OCI-LY3 (cell line): ENCODE measurements around the gene PPCDC.

Experiments
- EZH2phosphoT487 ChIP-seq: fragments of 200-600 bp; shearing (Covaris generic); IDR thresholded peaks from 2 replicates; pipeline ENCODE4 v1.6.1; 2018; ENCODE audit warnings: antibody characterized with exemption, mixed run types, low read depth
- TF ChIP-seq, protein P1 (sequence below): fragments of 200-600, 300-600 bp; sonication (generic); IDR thresholded peaks from 2 replicates; pipeline ENCODE4 v1.5.1; 2014; ENCODE audit warnings: antibody characterized with exemption, low read length, low read depth

DNA sequence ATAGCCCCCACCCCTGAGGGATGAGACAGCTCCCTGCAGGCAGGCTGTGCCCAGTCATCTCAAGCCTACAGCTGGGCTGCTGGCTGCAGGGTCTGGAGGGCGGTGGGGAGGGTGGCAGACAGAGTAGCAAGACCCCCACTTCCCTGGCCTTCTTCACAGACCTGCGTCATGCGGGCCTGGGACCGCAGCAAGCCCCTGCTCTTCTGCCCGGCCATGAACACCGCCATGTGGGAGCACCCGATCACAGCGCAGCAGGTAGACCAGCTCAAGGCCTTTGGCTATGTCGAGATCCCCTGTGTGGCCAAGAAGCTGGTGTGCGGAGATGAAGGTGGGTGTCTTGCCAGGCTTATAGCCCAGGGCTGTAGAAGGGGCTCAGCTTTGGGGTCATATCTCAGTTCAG is 25.0 kb downstream of the PPCDC start:
- TF ChIP-seq, protein P1, sequence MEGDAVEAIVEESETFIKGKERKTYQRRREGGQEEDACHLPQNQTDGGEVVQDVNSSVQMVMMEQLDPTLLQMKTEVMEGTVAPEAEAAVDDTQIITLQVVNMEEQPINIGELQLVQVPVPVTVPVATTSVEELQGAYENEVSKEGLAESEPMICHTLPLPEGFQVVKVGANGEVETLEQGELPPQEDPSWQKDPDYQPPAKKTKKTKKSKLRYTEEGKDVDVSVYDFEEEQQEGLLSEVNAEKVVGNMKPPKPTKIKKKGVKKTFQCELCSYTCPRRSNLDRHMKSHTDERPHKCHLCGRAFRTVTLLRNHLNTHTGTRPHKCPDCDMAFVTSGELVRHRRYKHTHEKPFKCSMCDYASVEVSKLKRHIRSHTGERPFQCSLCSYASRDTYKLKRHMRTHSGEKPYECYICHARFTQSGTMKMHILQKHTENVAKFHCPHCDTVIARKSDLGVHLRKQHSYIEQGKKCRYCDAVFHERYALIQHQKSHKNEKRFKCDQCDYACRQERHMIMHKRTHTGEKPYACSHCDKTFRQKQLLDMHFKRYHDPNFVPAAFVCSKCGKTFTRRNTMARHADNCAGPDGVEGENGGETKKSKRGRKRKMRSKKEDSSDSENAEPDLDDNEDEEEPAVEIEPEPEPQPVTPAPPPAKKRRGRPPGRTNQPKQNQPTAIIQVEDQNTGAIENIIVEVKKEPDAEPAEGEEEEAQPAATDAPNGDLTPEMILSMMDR: no peak
- TF ChIP-seq EZH2phosphoT487: no peak
